Measurements from ENCODE around the gene CACNA1C. TPM values are rescaled to one million over a fixed set of nuclear protein-coding genes. Genes with fewer than 3 reads are reported as not detected.

The CACNA1C gene
- total RNA-seq, 1 donor from 2014 or later = 0.14 TPM

DNA sequence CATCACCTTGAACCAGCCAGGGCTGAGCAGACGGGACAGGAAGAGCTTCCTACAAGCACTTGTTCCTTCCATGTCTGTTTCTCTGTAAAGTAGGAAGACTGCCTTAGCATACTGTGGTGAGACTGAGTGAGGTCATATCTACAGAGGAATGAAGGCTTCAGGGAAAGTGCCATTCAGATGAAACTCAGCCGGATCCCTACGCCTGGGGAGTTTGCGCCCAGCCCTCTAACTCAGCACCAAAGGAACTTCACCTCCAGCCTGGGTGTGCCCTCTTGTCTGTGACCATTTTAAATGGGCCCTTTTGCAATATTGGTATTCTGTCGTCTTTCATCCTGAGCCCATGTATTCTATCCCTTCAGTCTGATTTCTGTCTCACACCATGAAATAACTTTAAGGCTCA lies 566.3 kb downstream of the CACNA1C start:
- peaks cover 1% of the 10 kb centered on the region for H3K4me1 Mint-ChIP-seq (ENCODE audit: low read depth)
- no peaks in the 10 kb centered on the region for H3K36me3 Mint-ChIP-seq (ENCODE audit: low read depth)
- H3K4me3 Mint-ChIP-seq (ENCODE audit: low read depth) = no peak overlapping the region
- intact Hi-C loops (cut with micrococcal nuclease) = no loop called here
- H3K9me3 Mint-ChIP-seq = no peaks in the 10 kb centered on the region
- no peak for DNase-seq (ENCODE audit: low spot score)
- peaks cover 34% of the 10 kb centered on the region for H3K27me3 Mint-ChIP-seq (ENCODE audit: low read depth)
- no peak overlapping the region for H3K27ac Mint-ChIP-seq

DNA sequence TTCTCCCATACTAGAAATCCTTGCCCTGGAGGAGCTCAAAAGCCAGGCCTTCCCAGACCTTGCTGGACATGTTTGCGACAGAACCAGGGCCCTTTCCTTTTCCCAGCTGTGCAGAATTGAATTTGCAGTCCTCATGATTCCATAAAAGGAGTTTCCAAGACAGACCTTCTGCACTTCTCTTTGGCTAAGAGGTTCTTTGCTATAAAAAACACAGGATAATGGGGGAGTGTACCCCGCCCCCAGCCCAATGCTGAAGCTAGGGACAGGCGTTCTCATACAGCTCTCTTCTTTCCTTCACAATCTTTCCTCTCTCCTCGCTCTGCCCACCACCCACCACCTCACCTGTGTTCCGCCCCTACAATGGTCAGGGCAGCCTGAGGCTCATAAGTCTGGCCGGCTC lies 569.7 kb downstream of the CACNA1C start:
- H3K9me3 Mint-ChIP-seq = no peaks in the 10 kb centered on the region
- peaks cover 27% of the 10 kb centered on the region for H3K27me3 Mint-ChIP-seq (ENCODE audit: low read depth)
- DNase-seq (ENCODE audit: low spot score) = no peak
- no peaks in the 10 kb centered on the region for H3K4me1 Mint-ChIP-seq (ENCODE audit: low read depth)
- intact Hi-C loops (cut with micrococcal nuclease) = no loop called here
- no peaks in the 10 kb centered on the region for H3K36me3 Mint-ChIP-seq (ENCODE audit: low read depth)
- no peak overlapping the region for H3K27ac Mint-ChIP-seq
- no peak overlapping the region for H3K4me3 Mint-ChIP-seq (ENCODE audit: low read depth)

DNA sequence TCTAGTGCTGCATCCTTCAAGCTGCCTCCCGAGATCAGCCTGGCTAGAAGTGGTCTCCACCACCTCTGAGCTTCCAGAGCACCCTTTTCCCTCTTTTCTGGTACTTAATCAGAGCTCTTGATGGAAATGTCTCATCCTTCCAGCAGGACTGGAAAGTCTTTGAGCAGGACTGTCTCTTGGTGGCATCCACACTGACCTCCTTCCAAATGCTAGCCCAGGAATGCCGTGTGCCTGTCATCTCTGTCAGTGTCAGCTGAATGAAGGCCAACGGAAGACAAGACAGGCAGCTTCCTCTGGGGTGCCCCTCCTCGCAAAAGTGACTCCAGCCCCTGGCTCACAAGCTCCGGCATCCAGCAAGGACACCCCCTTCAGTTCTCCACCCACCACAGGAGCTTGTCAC lies 570.7 kb downstream of the CACNA1C start:
- H3K27ac Mint-ChIP-seq = no peak overlapping the region
- peaks cover 33% of the 10 kb centered on the region for H3K27me3 Mint-ChIP-seq (ENCODE audit: low read depth)
- no peaks in the 10 kb centered on the region for H3K9me3 Mint-ChIP-seq
- H3K36me3 Mint-ChIP-seq (ENCODE audit: low read depth) = no peaks in the 10 kb centered on the region
- H3K4me1 Mint-ChIP-seq (ENCODE audit: low read depth) = peaks cover 4% of the 10 kb centered on the region
- no peak overlapping the region for H3K4me3 Mint-ChIP-seq (ENCODE audit: low read depth)
- DNase-seq (ENCODE audit: low spot score) = no peak
- intact Hi-C loops (cut with micrococcal nuclease) = no loop called here

DNA sequence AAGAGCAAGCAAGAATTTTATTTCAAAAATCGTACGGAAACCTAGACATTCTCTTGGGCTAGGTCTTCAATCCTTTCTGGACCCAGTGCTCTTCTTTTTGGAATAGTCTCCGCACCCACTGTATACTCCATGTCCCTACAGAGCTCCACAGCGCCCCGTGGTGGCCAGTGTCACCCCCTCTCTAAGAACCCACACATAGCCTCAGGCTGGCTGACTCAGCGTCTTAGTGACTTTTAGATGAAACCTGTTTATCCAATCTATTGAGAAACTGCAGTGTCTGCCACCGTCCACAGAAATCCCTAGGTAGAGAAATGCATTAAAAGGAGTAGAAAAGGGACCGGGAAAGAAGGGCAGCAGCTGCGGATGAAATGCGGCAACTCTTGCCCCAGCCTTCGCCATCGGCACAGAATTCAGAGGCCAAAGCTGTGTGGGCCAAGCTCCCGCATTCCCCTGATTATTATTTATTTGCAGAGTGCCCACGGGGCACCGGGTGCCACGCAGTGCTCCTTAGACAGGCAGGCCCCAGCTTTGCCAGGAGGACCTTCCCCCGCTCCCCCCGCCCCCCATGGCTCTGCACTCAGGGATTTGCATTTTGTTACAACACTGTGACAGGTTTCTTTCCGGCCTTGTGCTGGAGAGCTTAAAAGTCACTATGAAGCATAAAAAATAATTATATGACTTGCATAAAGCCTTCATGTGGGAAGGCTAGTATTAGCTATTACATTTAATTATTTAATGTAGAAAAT lies 571.9 kb downstream of the CACNA1C start:
- intact Hi-C loops (cut with micrococcal nuclease) = no loop called here
- H3K27ac Mint-ChIP-seq = no peak overlapping the region
- H3K36me3 Mint-ChIP-seq (ENCODE audit: low read depth) = no peaks in the 10 kb centered on the region
- no peaks in the 10 kb centered on the region for H3K9me3 Mint-ChIP-seq
- H3K4me1 Mint-ChIP-seq (ENCODE audit: low read depth) = peaks cover 4% of the 10 kb centered on the region
- H3K27me3 Mint-ChIP-seq (ENCODE audit: low read depth) = peaks cover 32% of the 10 kb centered on the region
- H3K4me3 Mint-ChIP-seq (ENCODE audit: low read depth) = no peak overlapping the region
- DNase-seq (ENCODE audit: low spot score) = no peak

DNA sequence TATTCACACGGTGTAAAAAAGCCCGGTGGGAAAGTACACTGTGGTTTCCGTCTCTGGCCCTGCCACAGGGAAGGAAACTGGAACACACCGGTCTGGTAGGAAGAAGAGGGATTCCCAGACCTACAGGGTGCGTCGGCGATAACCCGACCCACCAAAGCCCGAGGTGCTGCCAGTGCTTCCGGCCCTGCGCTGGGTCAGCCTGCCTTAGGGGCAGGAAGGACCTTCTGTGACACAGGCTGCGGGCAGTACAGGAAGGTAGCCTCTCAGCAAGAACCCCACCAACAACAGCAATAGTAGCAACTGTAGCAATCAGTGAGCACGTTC lies 572.5 kb downstream of the CACNA1C start:
- Mint-ChIP-seq H3K27me3 (ENCODE audit: low read depth) (peaks cover 31% of the 10 kb centered on the region), H3K36me3 (ENCODE audit: low read depth) (no peaks in the 10 kb centered on the region), H3K4me1 (ENCODE audit: low read depth) (peaks cover 4% of the 10 kb centered on the region), H3K4me3 (ENCODE audit: low read depth) (no peak overlapping the region), H3K27ac (no peak overlapping the region), H3K9me3 (no peaks in the 10 kb centered on the region)
- no peak for DNase-seq (ENCODE audit: low spot score)
- intact Hi-C loops (cut with micrococcal nuclease) = no loop called here

DNA sequence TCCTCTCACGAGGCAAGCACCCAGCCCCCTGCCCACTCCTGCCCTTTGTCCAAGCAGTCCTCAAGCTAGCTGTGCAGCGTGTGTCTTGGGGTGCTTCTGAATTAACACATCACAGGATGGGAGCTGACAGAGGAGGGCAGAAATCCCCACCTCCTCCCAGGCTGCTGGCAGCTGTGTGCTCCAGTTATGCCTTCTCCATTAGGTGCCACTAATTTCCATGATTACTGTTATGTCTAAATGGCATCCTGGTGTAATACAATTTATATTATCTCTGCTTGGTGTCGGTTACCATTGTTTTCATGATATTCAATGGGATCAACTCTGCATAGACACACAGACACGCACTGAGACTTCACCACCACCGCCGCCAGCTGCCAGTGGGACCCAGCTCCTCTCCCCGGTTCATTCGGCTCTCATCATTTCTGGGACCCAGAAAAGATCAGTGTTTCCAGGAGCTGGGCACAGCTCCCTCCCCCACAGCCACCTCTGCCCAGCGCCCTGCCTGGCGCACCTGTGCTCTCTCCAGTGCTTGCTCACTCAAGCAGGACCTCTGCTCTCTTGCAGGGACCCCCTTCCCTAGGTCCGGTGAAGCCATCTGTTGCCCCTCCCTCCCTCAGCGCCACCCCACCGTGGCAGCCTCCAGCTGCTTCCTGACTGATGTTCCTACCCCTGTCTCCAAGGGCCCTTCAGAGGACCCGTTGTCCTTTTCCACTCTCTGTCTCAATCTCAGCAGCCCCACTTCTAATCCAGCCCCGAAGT lies 574.5 kb downstream of the CACNA1C start:
- Mint-ChIP-seq H3K27me3 (ENCODE audit: low read depth) (peaks cover 17% of the 10 kb centered on the region), H3K27ac (no peak overlapping the region), H3K9me3 (no peaks in the 10 kb centered on the region), H3K36me3 (ENCODE audit: low read depth) (no peaks in the 10 kb centered on the region), H3K4me1 (ENCODE audit: low read depth) (peaks cover 4% of the 10 kb centered on the region), H3K4me3 (ENCODE audit: low read depth) (no peak overlapping the region)
- intact Hi-C loops (cut with micrococcal nuclease) = no loop called here
- no peak for DNase-seq (ENCODE audit: low spot score)

DNA sequence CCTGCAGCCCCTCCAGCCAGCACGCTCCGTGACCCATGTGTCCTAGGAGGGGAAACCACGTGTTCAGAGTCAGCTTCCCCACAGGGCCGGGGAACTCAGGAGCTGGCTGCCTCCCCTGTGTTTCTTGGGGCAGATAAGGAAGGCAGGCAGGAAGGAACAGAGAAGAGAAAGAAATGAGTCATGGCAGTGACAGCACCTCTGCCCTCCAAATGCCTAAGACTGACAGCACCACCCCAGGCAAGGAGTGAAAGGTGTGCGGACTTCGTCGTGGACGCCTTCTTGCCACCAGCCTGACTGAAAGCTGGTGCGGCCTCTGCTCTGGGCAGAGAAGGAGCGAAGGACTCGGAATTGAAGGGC lies 575.0 kb downstream of the CACNA1C start:
- peaks cover 4% of the 10 kb centered on the region for H3K4me1 Mint-ChIP-seq (ENCODE audit: low read depth)
- intact Hi-C loops (cut with micrococcal nuclease) = no loop called here
- H3K4me3 Mint-ChIP-seq (ENCODE audit: low read depth) = no peak overlapping the region
- peaks cover 17% of the 10 kb centered on the region for H3K27me3 Mint-ChIP-seq (ENCODE audit: low read depth)
- DNase-seq (ENCODE audit: low spot score) = no peak
- no peaks in the 10 kb centered on the region for H3K36me3 Mint-ChIP-seq (ENCODE audit: low read depth)
- no peaks in the 10 kb centered on the region for H3K9me3 Mint-ChIP-seq
- no peak overlapping the region for H3K27ac Mint-ChIP-seq

DNA sequence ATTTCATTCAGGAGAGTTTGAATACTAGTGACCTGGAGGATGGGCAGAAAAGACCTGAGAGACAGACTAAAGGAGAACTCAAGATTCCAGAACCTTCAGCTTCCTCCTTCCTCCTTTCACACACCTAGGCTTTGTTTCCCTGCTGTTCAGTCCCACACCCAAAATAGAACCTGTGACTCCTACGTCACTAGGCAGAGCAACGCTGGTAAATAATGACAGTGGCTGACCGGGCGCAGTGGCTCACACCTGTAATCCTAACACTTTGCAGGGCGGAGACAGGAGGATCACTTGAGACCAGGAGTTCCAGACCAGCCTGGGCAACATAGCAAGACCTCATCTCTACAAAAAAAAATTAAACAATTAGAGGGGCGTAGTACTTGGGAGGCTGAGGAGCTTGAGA lies 575.6 kb downstream of the CACNA1C start:
- no peaks in the 10 kb centered on the region for H3K9me3 Mint-ChIP-seq
- H3K27me3 Mint-ChIP-seq (ENCODE audit: low read depth) = peaks cover 16% of the 10 kb centered on the region
- H3K27ac Mint-ChIP-seq = no peak overlapping the region
- peaks cover 4% of the 10 kb centered on the region for H3K4me1 Mint-ChIP-seq (ENCODE audit: low read depth)
- no peaks in the 10 kb centered on the region for H3K36me3 Mint-ChIP-seq (ENCODE audit: low read depth)
- no peak for DNase-seq (ENCODE audit: low spot score)
- intact Hi-C loops (cut with micrococcal nuclease) = no loop called here
- H3K4me3 Mint-ChIP-seq (ENCODE audit: low read depth) = no peak overlapping the region

DNA sequence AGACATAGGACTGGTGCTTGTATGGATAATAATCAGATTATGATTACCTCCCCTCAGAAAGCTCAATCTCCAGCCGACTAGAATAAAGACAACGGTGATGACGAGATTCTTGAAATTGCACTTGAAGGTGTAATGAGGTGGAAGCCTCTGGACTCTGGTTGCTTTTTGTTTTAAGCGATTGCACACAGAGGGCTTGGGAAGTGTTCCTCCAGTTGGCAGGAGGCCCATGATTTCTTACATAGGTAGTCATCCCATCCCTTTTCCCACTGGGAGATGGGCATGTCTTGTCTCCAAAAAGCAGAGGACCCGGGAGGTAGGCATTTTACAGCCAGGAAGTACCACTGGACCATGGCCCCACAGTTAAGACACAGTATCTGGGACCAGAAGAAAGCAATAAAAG lies 576.3 kb downstream of the CACNA1C start:
- no peaks in the 10 kb centered on the region for H3K36me3 Mint-ChIP-seq (ENCODE audit: low read depth)
- no peak overlapping the region for H3K27ac Mint-ChIP-seq
- H3K4me3 Mint-ChIP-seq (ENCODE audit: low read depth) = no peak overlapping the region
- intact Hi-C loops (cut with micrococcal nuclease) = no loop called here
- H3K9me3 Mint-ChIP-seq = no peaks in the 10 kb centered on the region
- H3K4me1 Mint-ChIP-seq (ENCODE audit: low read depth) = peaks cover 4% of the 10 kb centered on the region
- peaks cover 17% of the 10 kb centered on the region for H3K27me3 Mint-ChIP-seq (ENCODE audit: low read depth)
- no peak for DNase-seq (ENCODE audit: low spot score)

DNA sequence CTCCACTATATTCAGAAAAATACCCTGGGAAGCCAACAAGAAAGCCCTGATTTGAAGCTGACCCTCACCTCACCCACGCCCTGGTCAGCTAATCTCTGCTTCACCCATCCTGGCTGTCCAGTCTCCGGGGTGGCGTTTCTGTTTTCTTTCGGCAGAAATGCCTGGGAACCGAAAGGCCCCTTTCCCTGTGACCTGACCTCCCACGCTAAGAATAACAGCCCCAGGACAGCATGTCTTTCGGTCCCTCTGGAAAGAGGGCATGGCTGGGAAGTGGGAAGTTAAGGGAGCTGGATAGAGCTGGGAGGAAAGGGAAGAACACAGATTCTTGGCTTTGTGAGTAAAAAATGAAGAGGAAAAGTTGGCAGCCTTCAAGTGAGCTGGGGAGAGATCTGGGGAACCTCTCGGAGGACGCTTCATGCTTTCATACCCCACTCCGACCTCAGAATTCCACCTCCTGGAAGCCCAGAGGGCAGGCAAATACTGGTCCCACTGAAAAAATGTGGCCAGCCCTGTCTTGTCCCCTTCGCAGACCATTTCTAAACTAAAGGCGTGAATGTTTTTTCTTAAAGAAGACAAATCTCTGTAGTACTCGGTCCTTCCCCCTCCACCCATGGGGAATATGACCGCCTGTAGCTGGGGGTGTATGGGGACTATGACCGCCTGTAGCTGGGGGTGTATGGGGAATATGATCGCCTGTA lies 579.0 kb downstream of the CACNA1C start:
- H3K4me3 Mint-ChIP-seq (ENCODE audit: low read depth) = no peak overlapping the region
- H3K36me3 Mint-ChIP-seq (ENCODE audit: low read depth) = no peaks in the 10 kb centered on the region
- H3K4me1 Mint-ChIP-seq (ENCODE audit: low read depth) = peaks cover 4% of the 10 kb centered on the region
- DNase-seq (ENCODE audit: low spot score) = no peak
- no peaks in the 10 kb centered on the region for H3K9me3 Mint-ChIP-seq
- intact Hi-C loops (cut with micrococcal nuclease) = no loop called here
- peaks cover 24% of the 10 kb centered on the region for H3K27me3 Mint-ChIP-seq (ENCODE audit: low read depth)
- no peak overlapping the region for H3K27ac Mint-ChIP-seq

DNA sequence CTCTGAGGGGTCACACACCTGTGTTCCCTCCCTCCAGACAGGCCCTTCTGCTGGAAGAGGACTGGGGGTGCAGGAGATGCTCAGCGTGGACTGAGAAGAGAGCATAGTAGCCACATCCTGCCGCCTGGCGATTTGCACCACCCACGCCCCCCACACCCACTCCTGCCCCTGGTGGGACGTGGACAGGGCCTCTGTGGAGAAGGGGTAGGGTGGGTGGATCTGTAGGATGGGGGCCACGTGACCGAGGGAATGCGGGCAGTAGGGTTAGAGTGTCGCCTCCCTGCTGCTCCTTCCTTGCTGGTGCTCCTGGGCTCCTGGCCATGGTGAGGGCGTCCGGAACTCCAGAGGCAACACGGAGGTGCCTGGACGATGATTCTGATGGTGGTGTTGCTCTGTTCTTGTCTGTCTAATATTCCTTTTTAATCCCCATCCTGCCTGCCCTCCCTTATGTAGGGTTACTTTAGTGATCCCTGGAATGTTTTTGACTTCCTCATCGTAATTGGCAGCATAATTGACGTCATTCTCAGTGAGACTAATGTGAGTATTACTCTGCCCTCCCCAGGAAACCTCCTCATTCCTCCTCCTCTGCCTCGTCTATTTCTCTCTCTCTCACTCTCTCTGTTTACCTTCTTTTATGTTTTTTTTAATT lies 580.5 kb downstream of the CACNA1C start:
- intact Hi-C loops (cut with micrococcal nuclease) = no loop called here
- Mint-ChIP-seq H3K4me3 (ENCODE audit: low read depth) (no peak overlapping the region), H3K27me3 (ENCODE audit: low read depth) (peaks cover 19% of the 10 kb centered on the region), H3K36me3 (ENCODE audit: low read depth) (no peaks in the 10 kb centered on the region), H3K4me1 (ENCODE audit: low read depth) (no peaks in the 10 kb centered on the region), H3K9me3 (no peaks in the 10 kb centered on the region), H3K27ac (no peak overlapping the region)
- no peak for DNase-seq (ENCODE audit: low spot score)

DNA sequence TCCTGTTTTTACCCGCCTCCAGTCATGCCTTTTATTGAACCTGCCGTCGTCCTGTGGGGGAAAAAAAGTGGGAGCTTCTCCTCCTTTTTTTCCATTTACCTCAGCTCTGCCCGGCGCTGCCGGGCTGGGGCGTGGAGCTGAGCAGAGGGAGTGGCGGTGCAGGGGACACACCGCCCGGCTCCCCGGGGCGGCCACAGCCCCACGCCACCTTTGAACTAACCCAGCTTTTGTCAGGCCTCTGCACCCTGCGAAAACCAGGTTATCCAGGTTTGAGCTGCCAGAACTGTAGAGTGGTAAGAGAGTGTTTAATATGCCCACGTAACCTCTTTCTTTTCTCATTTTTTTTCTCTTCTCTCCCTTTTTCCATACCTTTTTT lies 581.0 kb downstream of the CACNA1C start:
- intact Hi-C loops (cut with micrococcal nuclease) = no loop called here
- H3K27ac Mint-ChIP-seq = no peak overlapping the region
- no peaks in the 10 kb centered on the region for H3K4me1 Mint-ChIP-seq (ENCODE audit: low read depth)
- no peak overlapping the region for H3K4me3 Mint-ChIP-seq (ENCODE audit: low read depth)
- no peaks in the 10 kb centered on the region for H3K36me3 Mint-ChIP-seq (ENCODE audit: low read depth)
- H3K9me3 Mint-ChIP-seq = no peaks in the 10 kb centered on the region
- H3K27me3 Mint-ChIP-seq (ENCODE audit: low read depth) = peaks cover 15% of the 10 kb centered on the region
- no peak for DNase-seq (ENCODE audit: low spot score)

DNA sequence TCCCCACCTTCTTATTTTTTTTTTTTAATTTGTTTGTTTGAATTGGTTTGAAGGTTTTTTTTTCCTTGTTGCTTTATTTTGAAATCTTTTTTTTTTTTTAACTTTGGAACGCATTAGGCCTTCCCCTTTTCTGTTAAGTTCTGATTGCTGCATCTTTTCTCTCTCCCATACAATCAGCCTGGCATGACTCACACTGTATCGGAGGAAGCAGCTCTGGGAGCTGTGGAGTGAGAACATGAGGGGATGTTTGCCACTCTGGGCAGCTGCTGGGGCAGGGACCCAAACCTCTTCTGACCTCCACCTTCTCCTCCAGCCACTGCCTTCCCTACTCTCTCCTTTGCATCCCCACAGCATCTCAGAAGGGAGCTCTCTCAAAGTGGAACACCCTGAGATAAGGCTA lies 581.7 kb downstream of the CACNA1C start:
- H3K27me3 Mint-ChIP-seq (ENCODE audit: low read depth) = peaks cover 15% of the 10 kb centered on the region
- no peaks in the 10 kb centered on the region for H3K9me3 Mint-ChIP-seq
- no peaks in the 10 kb centered on the region for H3K36me3 Mint-ChIP-seq (ENCODE audit: low read depth)
- intact Hi-C loops (cut with micrococcal nuclease) = no loop called here
- no peak for DNase-seq (ENCODE audit: low spot score)
- H3K4me1 Mint-ChIP-seq (ENCODE audit: low read depth) = no peaks in the 10 kb centered on the region
- H3K4me3 Mint-ChIP-seq (ENCODE audit: low read depth) = no peak overlapping the region
- H3K27ac Mint-ChIP-seq = no peak overlapping the region
